ENCODE data around the gene LRRC58. TPM values are rescaled to one million over a fixed set of nuclear protein-coding genes. Genes with fewer than 3 reads are reported as not detected.

The LRRC58 gene
- polyA plus RNA-seq, 2 of the 4 experiments (the other 2 are of a cell fraction) = 14.8 to 29.9 TPM

GRCh38 chr3:120281261-120281660, 67.9 kb downstream of the LRRC58 start:
- no peak for DNase-seq (ENCODE audit: low read depth in 1 of 2, low spot score in 1 of 2)
- ATAC-seq = no peak
- CTCF ChIA-PET = no interaction called here
- WGBS (ENCODE audit: missing lambda C conversion rate) = 72% methylated on average over 3 of the region's 3 CpGs
- no peaks in the 10 kb centered on the region; the same call in 2 of the 3 replicates for H3K9me3 ChIP-seq
- no peak overlapping the region for H3K27ac ChIP-seq
- TF ChIP-seq RNF2 (IDR thresholded peaks at IDR 0.05; ENCODE audit: borderline replicate concordance, low read depth) = no peak
- no peak for TF ChIP-seq NR3C1 (IDR thresholded peaks at IDR 0.05)
- no peak for TF ChIP-seq CHD2 (IDR thresholded peaks at IDR 0.05; ENCODE audit: low read length, partially characterized antibody)
- no peak for TF ChIP-seq POLR2AphosphoS2 (conservative IDR thresholded peaks at IDR 0.05; ENCODE audit: low read length)
- TF ChIP-seq TFCP2L1 (CRISPR knock-in tag; IDR thresholded peaks at IDR 0.05) = no peak
- TF ChIP-seq, protein P1, sequence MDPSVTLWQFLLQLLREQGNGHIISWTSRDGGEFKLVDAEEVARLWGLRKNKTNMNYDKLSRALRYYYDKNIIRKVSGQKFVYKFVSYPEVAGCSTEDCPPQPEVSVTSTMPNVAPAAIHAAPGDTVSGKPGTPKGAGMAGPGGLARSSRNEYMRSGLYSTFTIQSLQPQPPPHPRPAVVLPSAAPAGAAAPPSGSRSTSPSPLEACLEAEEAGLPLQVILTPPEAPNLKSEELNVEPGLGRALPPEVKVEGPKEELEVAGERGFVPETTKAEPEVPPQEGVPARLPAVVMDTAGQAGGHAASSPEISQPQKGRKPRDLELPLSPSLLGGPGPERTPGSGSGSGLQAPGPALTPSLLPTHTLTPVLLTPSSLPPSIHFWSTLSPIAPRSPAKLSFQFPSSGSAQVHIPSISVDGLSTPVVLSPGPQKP (IDR thresholded peaks at IDR 0.05; ENCODE audit: low read depth, low read length) = no peak
- TF ChIP-seq, protein P2, sequence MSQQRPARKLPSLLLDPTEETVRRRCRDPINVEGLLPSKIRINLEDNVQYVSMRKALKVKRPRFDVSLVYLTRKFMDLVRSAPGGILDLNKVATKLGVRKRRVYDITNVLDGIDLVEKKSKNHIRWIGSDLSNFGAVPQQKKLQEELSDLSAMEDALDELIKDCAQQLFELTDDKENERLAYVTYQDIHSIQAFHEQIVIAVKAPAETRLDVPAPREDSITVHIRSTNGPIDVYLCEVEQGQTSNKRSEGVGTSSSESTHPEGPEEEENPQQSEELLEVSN (IDR thresholded peaks at IDR 0.05; ENCODE audit: borderline replicate concordance, low read depth) = no peak
- TF ChIP-seq PBX3 (IDR thresholded peaks at IDR 0.05) = no peak
- TF ChIP-seq CBX8 (IDR thresholded peaks at IDR 0.05) = no peak
- TF ChIP-seq FOSB (CRISPR knock-in tag; IDR thresholded peaks at IDR 0.05) = no peak
- TF ChIP-seq RAD21 (conservative IDR thresholded peaks at IDR 0.05 in 1 of 2, IDR thresholded peaks at IDR 0.05 in 1 of 2) = no peak
- no peak for TF ChIP-seq POLR2A (IDR thresholded peaks at IDR 0.05; ENCODE audit: low read length)
- no peak for TF ChIP-seq FOSL2 (IDR thresholded peaks at IDR 0.05)
- no peak for TF ChIP-seq FOSL2 (CRISPR knock-in tag; IDR thresholded peaks at IDR 0.05)
- TF ChIP-seq FOXS1 (CRISPR knock-in tag; IDR thresholded peaks at IDR 0.05) = no peak
- no peak for TF ChIP-seq KDM5A (IDR thresholded peaks at IDR 0.05)
- no peak for TF ChIP-seq NFE2L2 (conservative IDR thresholded peaks at IDR 0.05; ENCODE audit: low read length)
- TF ChIP-seq JUN (IDR thresholded peaks at IDR 0.05) = no peak
- no peak for TF ChIP-seq ZFP36 (IDR thresholded peaks at IDR 0.05; ENCODE audit: borderline replicate concordance, partially characterized antibody)
- no peak for TF ChIP-seq TP53 (CRISPR knock-in tag; IDR thresholded peaks at IDR 0.05)
- no peak for TF ChIP-seq SREBF2 (IDR thresholded peaks at IDR 0.05)
- H3K4me1 ChIP-seq = peaks cover 3% of the 10 kb centered on the region; the same call in 1 of the 3 replicates
- POLR2A ChIA-PET = no interaction called here
- no peak overlapping the region for H3K4me2 ChIP-seq
- FAIRE-seq = no peak
- H3K4me3 ChIP-seq = no peak overlapping the region

- ChIA-PET CTCF (no interaction called here), POLR2A (no interaction called here)
- Histone ChIP-seq H3K9me3 (no peaks in the 10 kb centered on the region; the same call in 2 of the 3 replicates), H3K4me2 (no peak overlapping the region), H3K4me3 (no peak overlapping the region), H3K4me1 (peaks cover 3% of the 10 kb centered on the region; the same call in 1 of the 3 replicates), H3K27ac (no peak overlapping the region)
- WGBS (ENCODE audit: missing lambda C conversion rate) = 53% methylated on average over 3 of the region's 3 CpGs
- no peak for TF ChIP-seq KDM1A (IDR thresholded peaks at IDR 0.05; ENCODE audit: low read depth)
- TF ChIP-seq, protein P3, sequence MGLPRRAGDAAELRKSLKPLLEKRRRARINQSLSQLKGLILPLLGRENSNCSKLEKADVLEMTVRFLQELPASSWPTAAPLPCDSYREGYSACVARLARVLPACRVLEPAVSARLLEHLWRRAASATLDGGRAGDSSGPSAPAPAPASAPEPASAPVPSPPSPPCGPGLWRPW (IDR thresholded peaks at IDR 0.05) = no peak
- no peak for TF ChIP-seq FOSB (CRISPR knock-in tag; IDR thresholded peaks at IDR 0.05)
- TF ChIP-seq ZC3H11A (IDR thresholded peaks at IDR 0.05) = no peak
- TF ChIP-seq ATOH8 (CRISPR knock-in tag; IDR thresholded peaks at IDR 0.05; ENCODE audit: low read depth) = no peak
- TF ChIP-seq HOXB13 (CRISPR knock-in tag; IDR thresholded peaks at IDR 0.05; ENCODE audit: low read depth) = no peak
- no peak for TF ChIP-seq EHMT2 (IDR thresholded peaks at IDR 0.05; ENCODE audit: low read depth)
- TF ChIP-seq, protein P1 (IDR thresholded peaks at IDR 0.05; ENCODE audit: low read depth, low read length) = no peak
- no peak for TF ChIP-seq RNF2 (IDR thresholded peaks at IDR 0.05; ENCODE audit: borderline replicate concordance, low read depth)
- no peak for TF ChIP-seq MAZ (IDR thresholded peaks at IDR 0.05; ENCODE audit: borderline replicate concordance, low read depth, low read length)
- no peak for TF ChIP-seq GATA3 (IDR thresholded peaks at IDR 0.05; ENCODE audit: borderline replicate concordance)
- FAIRE-seq = no peak
- no peak for ATAC-seq
- no peak for DNase-seq (ENCODE audit: low read depth in 1 of 2, low spot score in 1 of 2)
These were observed 68.6 kb downstream of the LRRC58 start for GRCh38 chr3:120280566-120280965.

All from A549 (cell line).